Endothelial cell of umbilical vein (primary cell): ENCODE data around the gene ZNF70. TPM values are rescaled to one million over a fixed set of nuclear protein-coding genes. Genes with fewer than 3 reads are reported as not detected.

Experiments used
- BruUV-seq: library from RNA; stranded (reverse); fragments of 400-500 nt; replicated peaks from 2 replicates; lab custom pipeline; 2021; lab: Mats Ljungman, UMichigan
- CTCF ChIA-PET: fragments of 300-600, 350-600 bp; sonication (Branson Sonifier 250); formaldehyde crosslinking; loops from one replicate; lab custom pipeline; 2021; ENCODE audit warnings: antibody characterized with exemption, inconsistent platforms; lab: Charles Lee
- POLR2A ChIA-PET: fragments of 300-600, 350-600 bp; sonication (Branson Sonifier 250); formaldehyde crosslinking; loops from one replicate; lab custom pipeline; 2021; ENCODE audit warnings: antibody characterized with exemption, inconsistent platforms; lab: Charles Lee
- DNase-seq: peaks from one replicate; pipeline ENCODE4 v3.0.0-alpha.2; 2011; ENCODE audit warnings: low read depth, low spot score
- FAIRE-seq: peaks from 2 replicates; lab custom pipeline; 2011; peaks lifted over from hg19 to GRCh38; lab: Jason Lieb, UNC
- H2AFZ ChIP-seq: 2 replicates; pipeline ENCODE4 v1.6.0; 2012; ENCODE audit warnings: low read depth, low read length, control low read depth, inconsistent platforms
- H3K27ac ChIP-seq: 2 replicates; pipeline ENCODE4 v1.5.1; 2011; ENCODE audit warnings: low read depth, mild to moderate bottlenecking, control low read depth, low read length, moderate library complexity; ENCODE audit not compliant: insufficient read depth
- H3K27me3 ChIP-seq, 2 experiments: 2 replicates each; pipeline versions ENCODE4 v1.6.0 to v1.6.1; 2011; ENCODE audit warnings: low read length in 2 of 2, mixed read lengths in 1 of 2; ENCODE audit not compliant: control insufficient read depth in 2 of 2, insufficient read depth in 2 of 2
- H3K36me3 ChIP-seq, 2 experiments: 2 replicates in 1 of 2; 3 replicates in 1 of 2; pipeline ENCODE4 v1.5.1; 2011; ENCODE audit warnings: low read length in 2 of 2, mild to moderate bottlenecking in 1 of 2, moderate library complexity in 1 of 2; ENCODE audit not compliant: control insufficient read depth in 2 of 2, insufficient read depth in 2 of 2; ENCODE audit errors: extremely low read depth in 1 of 2
- H3K4me1 ChIP-seq: 3 replicates; pipeline ENCODE4 v1.5.1; 2011; ENCODE audit warnings: mild to moderate bottlenecking, low read length; ENCODE audit not compliant: control insufficient read depth, insufficient read depth; ENCODE audit errors: extremely low read depth
- H3K4me2 ChIP-seq: 2 replicates; pipeline ENCODE4 v1.6.1; 2011; ENCODE audit warnings: low read length, control low read depth, mixed read lengths; ENCODE audit not compliant: insufficient read depth
- H3K4me3 ChIP-seq, 3 experiments: fragments of 200-600 bp in 1 of 3; sonication (generic), shearing (Covaris generic) in 1 of 3; replicated peaks in 1 of 3; 2 replicates each; pipeline ENCODE4 v1.5.1; 2011 to 2016; ENCODE audit warnings: control low read depth in 3 of 3, low read length in 3 of 3, mild to moderate bottlenecking in 2 of 3, inconsistent platforms in 1 of 3, low read depth in 1 of 3, moderate library complexity in 1 of 3; ENCODE audit not compliant: insufficient read depth in 1 of 3
- H3K79me2 ChIP-seq: 2 replicates; pipeline ENCODE4 v1.6.0; 2012; ENCODE audit warnings: low read length, inconsistent platforms; ENCODE audit not compliant: control insufficient read depth, insufficient read depth
- H3K9ac ChIP-seq: replicated peaks from 2 replicates; pipeline ENCODE3; 2011; ENCODE audit warnings: low read length, control low read depth; ENCODE audit not compliant: insufficient read depth; ENCODE audit errors: extremely low read depth
- H3K9me1 ChIP-seq: replicated peaks from 3 replicates; pipeline ENCODE4 v1.6.0; 2011; ENCODE audit warnings: mild to moderate bottlenecking, low read length; ENCODE audit not compliant: control insufficient read depth, insufficient read depth; ENCODE audit errors: extremely low read depth
- H3K9me3 ChIP-seq: replicated peaks from 2 replicates; pipeline ENCODE4 v1.5.1; 2012; ENCODE audit warnings: low read length, inconsistent platforms; ENCODE audit not compliant: control insufficient read depth, insufficient read depth
- H4K20me1 ChIP-seq: replicated peaks from 2 replicates; pipeline ENCODE3; 2011; ENCODE audit warnings: mild to moderate bottlenecking, low read length; ENCODE audit not compliant: control insufficient read depth, insufficient read depth; ENCODE audit errors: extremely low read depth
- CTCF ChIP-seq, 2 donors: IDR thresholded peaks; 1 replicate in 1 of 2; 2 replicates in 1 of 2; pipeline ENCODE4 v1.5.1; 2011; ENCODE audit warnings: low read length in 2 of 2, mild to moderate bottlenecking in 2 of 2, moderate library complexity in 2 of 2, control low read depth in 1 of 2, inconsistent platforms in 1 of 2, low read depth in 1 of 2; ENCODE audit not compliant: insufficient read depth in 1 of 2; ENCODE audit errors: extremely low read depth in 1 of 2
- EZH2 ChIP-seq: IDR thresholded peaks from 2 replicates; pipeline ENCODE4 v1.6.1; 2012; ENCODE audit warnings: borderline replicate concordance, low read depth, mild to moderate bottlenecking, moderate library complexity, low read length, inconsistent platforms; ENCODE audit not compliant: severe bottlenecking
- FOS ChIP-seq: IDR thresholded peaks from 2 replicates; pipeline ENCODE4 v1.6.1; 2011; ENCODE audit warnings: mild to moderate bottlenecking, low read length, moderate library complexity, borderline replicate concordance; ENCODE audit not compliant: insufficient read depth
- GATA2 ChIP-seq: IDR thresholded peaks from 2 replicates; pipeline ENCODE4 v1.7.0; 2011; ENCODE audit warnings: low read depth, mild to moderate bottlenecking, moderate library complexity, mixed read lengths, low read length; ENCODE audit not compliant: insufficient read length, insufficient read depth
- JUN ChIP-seq: IDR thresholded peaks from 2 replicates; pipeline ENCODE4 v1.6.1; 2011; ENCODE audit warnings: borderline replicate concordance, low read depth; ENCODE audit not compliant: insufficient read length, insufficient read depth
- MAX ChIP-seq: IDR thresholded peaks from 2 replicates; pipeline ENCODE4 v1.6.1; 2011; ENCODE audit not compliant: insufficient read depth, insufficient read length
- MYC ChIP-seq: IDR thresholded peaks from one replicate; pipeline ENCODE4 v1.6.1; 2011; ENCODE audit warnings: mild to moderate bottlenecking, low read depth, low read length
- POLR2A ChIP-seq: IDR thresholded peaks from 2 replicates; pipeline ENCODE4 v1.6.1; 2012; ENCODE audit warnings: low read depth, mild to moderate bottlenecking, control low read depth, low read length
- POLR2AphosphoS5 ChIP-seq: IDR thresholded peaks from 2 replicates; pipeline ENCODE4 v1.6.1; 2012; ENCODE audit warnings: low read depth, mild to moderate bottlenecking, control low read depth, low read length, moderate library complexity; ENCODE audit not compliant: insufficient read depth
- dilution Hi-C: fragments of 300-500 bp; cut with MboI; formaldehyde crosslinking; loops from one replicate; pipeline ENCODE4 v1.15.0; 2019; ENCODE audit warnings: low sequenced_read_pairs; ENCODE audit not compliant: extremely low pct_ligation_motif_present
- intact Hi-C: fragments of 100-400 bp; cut with micrococcal nuclease; formaldehyde crosslinking; loops from one replicate; pipeline ENCODE4 v1.10.0; 2022
- polyA plus RNA-seq, 4 experiments: library from polyadenylated mRNA; depleted of rRNA in 3 of 4; stranded (reverse) in 3 of 4; unstranded in 1 of 4; fragments of >200 nt; gene quantifications; 2 replicates each; pipeline versions ENCODE4 v1.2.1 to v1.2.3, GENCODE V29; 2011 to 2012; ENCODE audit warnings: missing spikeins in 1 of 4
- total RNA-seq: library from RNA; stranded (reverse); gene quantifications from 2 replicates; pipeline ENCODE4 v1.2.3, GENCODE V29; 2021

ZNF70 gene
- total and polyA plus RNA-seq, 2 donors (not counting 3 experiments of a cell fraction or from before 2014, with no cell fraction given) = 1.9 to 6.2 TPM

- no TSS peak for BruUV-seq
- CTCF ChIA-PET = no interaction called here
- H4K20me1 ChIP-seq = no peaks in the 10 kb centered on the region
- intact Hi-C loops (no loop called here), dilution Hi-C loops (no loop called here)
- no peaks in the 10 kb centered on the region for H3K9me1 ChIP-seq
- no peak overlapping the region for H3K9ac ChIP-seq
- H3K27ac ChIP-seq = no peak overlapping the region
- POLR2A ChIA-PET = no interaction called here
- H3K27me3 ChIP-seq = no peaks in the 10 kb centered on the region
- no peaks in the 10 kb centered on the region for H3K36me3 ChIP-seq
- H3K9me3 ChIP-seq = no peaks in the 10 kb centered on the region
- TF ChIP-seq GATA2 = no peak
- FAIRE-seq (no peak), DNase-seq (no peak)
- no peak overlapping the region for H2AFZ ChIP-seq
- H3K4me1 ChIP-seq = peaks cover 10% of the 10 kb centered on the region
- H3K4me2 ChIP-seq = no peak overlapping the region
- no peak overlapping the region for H3K4me3 ChIP-seq
- H3K79me2 ChIP-seq = no peaks in the 10 kb centered on the region
Measured at GRCh38 chr22:23752090-23752691, 1.3 kb upstream of the ZNF70 start.

- dilution Hi-C loops (no loop called here), intact Hi-C loops (loop anchor here (1.0 to 2.0 kb wide), 2 partner anchors 17 to 34 kb away; no protein-coding TSS in a partner anchor)
- Histone ChIP-seq H3K27me3 (no peaks in the 10 kb centered on the region), H3K27ac (no peak overlapping the region), H2AFZ (peak overlapping the region; percentile 91), H3K4me1 (peaks cover 10% of the 10 kb centered on the region), H3K4me2 (peak overlapping the region; percentile 25), H3K4me3 (peak overlapping the region; percentile 7 to 88 (median 30)), H3K9me3 (no peaks in the 10 kb centered on the region), H3K9me1 (no peaks in the 10 kb centered on the region), H3K79me2 (no peaks in the 10 kb centered on the region), H4K20me1 (no peaks in the 10 kb centered on the region), H3K9ac (peak overlapping the region; percentile 68), H3K36me3 (no peaks in the 10 kb centered on the region)
- CTCF ChIA-PET = interaction anchor here (0.6 to 1.1 kb wide), 3 partner anchors 19 to 263 kb away, joined by 3 read pairs; no protein-coding TSS in a partner anchor
- no TSS peak for BruUV-seq
- DNase-seq (no peak), FAIRE-seq (peak; percentile 46)
- POLR2A ChIA-PET = no interaction called here
- TF ChIP-seq POLR2A (no peak), EZH2 (no peak), CTCF (IDR thresholded peaks at IDR 0.05; ENCODE audit: extremely low read depth in 1 of 2, insufficient read depth in 1 of 2, low read depth in 1 of 2, low read length in 2 of 2) (no peak), MYC (no peak), JUN (no peak), GATA2 (no peak), MAX (no peak), FOS (no peak), POLR2AphosphoS5 (no peak)
Measured at GRCh38 chr22:23751441-23751996, 607 bp upstream of the ZNF70 start.
